GM13976 (cell line): ENCODE data around the gene RAB26.

ENCODE experiments used
- DNase-seq: peaks from one replicate; pipeline ENCODE4 v3.0.0; 2012; ENCODE audit warnings: low spot score
- CTCF ChIP-seq: IDR thresholded peaks from 2 replicates; pipeline ENCODE4 v1.5.1; 2012; ENCODE audit warnings: borderline replicate concordance, mild to moderate bottlenecking; ENCODE audit not compliant: insufficient read depth; ENCODE audit errors: extremely low read depth, missing control alignments, control extremely low read depth
- in situ Hi-C: fragments of 300-500 bp; cut with MboI; formaldehyde crosslinking; loops from one replicate; pipeline ENCODE4 v1.12.0; 2022; ENCODE audit warnings: low sequenced_read_pairs, mixed read lengths, inconsistent platforms; ENCODE audit not compliant: unreplicated experiment

Gene RAB26

GRCh38 chr16:2170587-2171435, 22.4 kb downstream of the RAB26 start:
- DNase-seq: no peak
- in situ Hi-C loops: no loop called here
- no peak for TF ChIP-seq CTCF

- TF ChIP-seq CTCF: no peak
- DNase-seq: no peak
- in situ Hi-C loops: no loop called here
These were observed 23.3 kb downstream of the RAB26 start for GRCh38 chr16:2171601-2172178.

GRCh38 chr16:2172688-2173335, 24.4 kb downstream of the RAB26 start:
- DNase-seq: no peak
- in situ Hi-C loops: no loop called here
- TF ChIP-seq CTCF: no peak

DNA sequence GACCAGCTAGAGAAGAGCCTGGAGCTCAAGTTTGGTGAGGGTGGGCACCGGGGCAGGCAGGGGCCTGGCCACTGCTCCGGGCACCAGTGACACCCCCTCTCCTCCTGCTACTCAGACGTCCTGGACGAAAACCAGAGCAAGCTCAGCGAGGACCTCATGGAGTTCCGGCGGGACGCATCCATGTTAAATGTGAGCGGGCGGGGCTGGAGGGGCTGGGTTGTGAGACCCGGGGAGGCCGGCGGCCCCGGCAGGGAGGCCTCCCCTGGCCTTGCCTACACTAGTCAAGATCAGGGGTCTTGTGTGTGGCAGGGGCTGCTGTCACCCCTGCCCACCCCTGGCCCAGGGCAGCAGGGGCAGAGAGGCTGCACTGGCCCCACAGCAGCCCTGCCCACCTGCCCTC, 24.9 kb downstream of the RAB26 start:
- no peak for DNase-seq
- no peak for TF ChIP-seq CTCF
- in situ Hi-C loops: no loop called here

- DNase-seq: no peak
- in situ Hi-C loops: no loop called here
- TF ChIP-seq CTCF: no peak
These were observed 25.5 kb downstream of the RAB26 start for GRCh38 chr16:2173916-2174315.

- no peak for DNase-seq
- no peak for TF ChIP-seq CTCF
- in situ Hi-C loops: no loop called here
These were observed 26.1 kb downstream of the RAB26 start for GRCh38 chr16:2174396-2175131.
